ENCODE data around the gene HUNK. TPM values are rescaled to one million over a fixed set of nuclear protein-coding genes. Genes with fewer than 3 reads are reported as not detected.

The HUNK gene
- total and polyA plus RNA-seq, 2 experiments from 2014 or later = 1.6 to 5.1 TPM

- Mint-ChIP-seq H3K9me3 (peaks cover 2% of the 10 kb centered on the region; the same call in 2 of the 3 replicates), H3K4me1 (peaks cover 14% of the 10 kb centered on the region), H3K27ac (no peak overlapping the region), H3K27me3 (ENCODE audit: insufficient read depth, low read depth, poor library complexity) (peaks cover 2% of the 10 kb centered on the region), H3K4me3 (no peak overlapping the region), H3K36me3 (ENCODE audit: low read depth) (peaks cover 3% of the 10 kb centered on the region; the same call in 2 of the 3 replicates)
- H3F3A ChIP-seq (replicated peaks; ENCODE audit: low read depth) = no peaks in the 10 kb centered on the region
- no peaks in the 10 kb centered on the region for H3K9me2 ChIP-seq (ENCODE audit: insufficient read depth)
- H3K4me3 ChIP-seq = no peak overlapping the region
- no peaks in the 10 kb centered on the region for H3K27me3 ChIP-seq (ENCODE audit: insufficient read depth)
- no peak overlapping the region for H2AFZ ChIP-seq
- no peaks in the 10 kb centered on the region for H3K36me3 ChIP-seq (ENCODE audit: insufficient read depth)
- no peak overlapping the region for H3K27ac ChIP-seq (ENCODE audit: low read depth)
- no peak overlapping the region for H3K4me2 ChIP-seq
- no peaks in the 10 kb centered on the region; the same call in 1 of the 2 replicates for H4K20me1 ChIP-seq (replicated peaks; ENCODE audit: insufficient read depth)
- TF ChIP-seq ETS1 (IDR thresholded peaks at IDR 0.05) (no peak), CREB1 (CRISPR knock-in tag; IDR thresholded peaks at IDR 0.05; ENCODE audit: low read depth) (no peak), EZH2 (IDR thresholded peaks at IDR 0.05; ENCODE audit: low read depth, unreplicated experiment) (no peak), ZNF331 (CRISPR knock-in tag; IDR thresholded peaks at IDR 0.05; ENCODE audit: low read depth) (no peak), NANOG (IDR thresholded peaks at IDR 0.05; ENCODE audit: borderline replicate concordance) (no peak), POLR2AphosphoS5 (IDR thresholded peaks at IDR 0.05; ENCODE audit: low read depth) (no peak), STAT1 (IDR thresholded peaks at IDR 0.05; ENCODE audit: unreplicated experiment) (no peak), ZNF462 (CRISPR knock-in tag; IDR thresholded peaks at IDR 0.05) (no peak), REST (IDR thresholded peaks at IDR 0.05; ENCODE audit: unreplicated experiment) (no peak), JUNB (IDR thresholded peaks at IDR 0.05; ENCODE audit: unreplicated experiment) (no peak), EZH2phosphoT487 (IDR thresholded peaks at IDR 0.05; ENCODE audit: unreplicated experiment) (no peak), CTCF (conservative IDR thresholded peaks at IDR 0.05; ENCODE audit: low read depth in 2 of 2) (no peak), ZNF114 (CRISPR knock-in tag; IDR thresholded peaks at IDR 0.05) (no peak)
- DNase-seq (ENCODE audit: low spot score) (no peak), ATAC-seq (no peak; the same call in 2 of the 3 replicates)
- H3K4me1 ChIP-seq (ENCODE audit: insufficient read depth) = 0 out of 2 replicates have a peak, but pooled peaks cover 4% of the 10 kb centered on the region
- H3K79me2 ChIP-seq (replicated peaks; ENCODE audit: insufficient read depth) = no peaks in the 10 kb centered on the region
Observed at GRCh38 chr21:31931644-31932469, 59.0 kb downstream of the HUNK start.
